LNCaP clone FGC (cell line): ENCODE data around the gene UNC5C.

Source experiments
- DNase-seq: peaks from one replicate; pipeline ENCODE4 v3.0.0-alpha.2; 2011; ENCODE audit warnings: low read depth
- H3K4me3 ChIP-seq: 2 replicates; pipeline ENCODE4 v1.5.1; 2011; ENCODE audit warnings: mild to moderate bottlenecking, low read depth, low read length, control low read depth
- CTCF ChIP-seq: IDR thresholded peaks from 2 replicates; pipeline ENCODE4 v1.5.1; 2012; ENCODE audit warnings: mild to moderate bottlenecking; ENCODE audit not compliant: control insufficient read depth, insufficient read depth; ENCODE audit errors: extremely low read depth

UNC5C gene

GRCh38 chr4:95540227-95540626 lies 8.5 kb downstream of the UNC5C start:
- no peak for TF ChIP-seq CTCF
- H3K4me3 ChIP-seq, result no peak overlapping the region
- DNase-seq, result no peak

- TF ChIP-seq CTCF, result no peak
- no peak for DNase-seq
- no peak overlapping the region for H3K4me3 ChIP-seq
These were observed 9.7 kb downstream of the UNC5C start for GRCh38 chr4:95539106-95539505.

- no peak for DNase-seq
- H3K4me3 ChIP-seq, result no peak overlapping the region
- TF ChIP-seq CTCF, result no peak
These were observed 10.8 kb downstream of the UNC5C start for GRCh38 chr4:95537863-95538488.

GRCh38 chr4:95537191-95537590 lies 11.6 kb downstream of the UNC5C start:
- H3K4me3 ChIP-seq, result no peak overlapping the region
- no peak for DNase-seq
- no peak for TF ChIP-seq CTCF

- no peak overlapping the region for H3K4me3 ChIP-seq
- TF ChIP-seq CTCF, result no peak
- DNase-seq, result no peak
These were observed 12.1 kb downstream of the UNC5C start for GRCh38 chr4:95536650-95537049.

- H3K4me3 ChIP-seq, result no peak overlapping the region
- TF ChIP-seq CTCF, result no peak
- DNase-seq, result no peak
These were observed 13.6 kb downstream of the UNC5C start for GRCh38 chr4:95535180-95535579.

- no peak for DNase-seq
- TF ChIP-seq CTCF, result no peak
These were observed 14.7 kb downstream of the UNC5C start for GRCh38 chr4:95534032-95534431.

More at GRCh38 chr4:95534032-95534431, 14.7 kb downstream of the UNC5C start:
- H3K4me3 ChIP-seq, result no peak overlapping the region
